H1 (cell line): ENCODE results near the gene TP53BP2.

Experiments used
- CEBPB ChIP-seq: IDR thresholded peaks from 2 replicates; pipeline ENCODE4 v1.6.1; 2012; ENCODE audit warnings: low read depth, low read length
- CTCF ChIP-seq, 3 experiments: IDR thresholded peaks; 1 replicate in 2 of 3; 2 replicates in 1 of 3; pipeline versions ENCODE4 v1.5.1 to v1.6.1; 2011; ENCODE audit warnings: low read length in 3 of 3, mild to moderate bottlenecking in 3 of 3, inconsistent platforms in 2 of 3, low read depth in 1 of 3, moderate library complexity in 1 of 3; ENCODE audit not compliant: insufficient read depth in 1 of 3; ENCODE audit errors: control extremely low read depth in 1 of 3
- EZH2 ChIP-seq: fragments of 200-600 bp; sonication (generic); IDR thresholded peaks from 2 replicates; pipeline ENCODE4 v1.7.1; 2012; ENCODE audit warnings: low read depth, mild to moderate bottlenecking, moderate library complexity, low read length, inconsistent platforms; ENCODE audit not compliant: severe bottlenecking
- GABPA ChIP-seq: IDR thresholded peaks from 2 replicates; pipeline ENCODE4 v1.6.1; 2011; ENCODE audit warnings: mild to moderate bottlenecking, low read length, moderate library complexity, borderline replicate concordance; ENCODE audit not compliant: insufficient read depth
- JUND ChIP-seq: IDR thresholded peaks from 2 replicates; pipeline ENCODE4 v1.6.1; 2011; ENCODE audit warnings: mild to moderate bottlenecking, improper control_type of control experiment, low read length
- MAX ChIP-seq: IDR thresholded peaks from 2 replicates; pipeline ENCODE4 v1.6.1; 2012; ENCODE audit warnings: inconsistent platforms
- POLR2AphosphoS5 ChIP-seq: IDR thresholded peaks from 2 replicates; pipeline ENCODE4 v1.6.1; 2011; ENCODE audit warnings: low read depth, low read length
- RFX5 ChIP-seq: IDR thresholded peaks from 2 replicates; pipeline ENCODE4 v1.6.1; 2011; ENCODE audit warnings: low read depth, low read length, improper control_type of control experiment, borderline replicate concordance
- SP1 ChIP-seq: IDR thresholded peaks from 2 replicates; pipeline ENCODE4 v1.6.1; 2011; ENCODE audit warnings: low read depth, low read length
- SP2 ChIP-seq: IDR thresholded peaks from 2 replicates; pipeline ENCODE4 v1.6.1; 2012; ENCODE audit warnings: mild to moderate bottlenecking, low read length, inconsistent platforms
- YY1 ChIP-seq: IDR thresholded peaks from 2 replicates; pipeline ENCODE4 v1.6.1; 2011; ENCODE audit warnings: low read depth, mild to moderate bottlenecking, low read length

- TF ChIP-seq CTCF (IDR thresholded peaks at IDR 0.05; ENCODE audit: control extremely low read depth in 1 of 3, insufficient read depth in 1 of 3, low read depth in 1 of 3, low read length in 3 of 3) (no peak), CEBPB (no peak), RFX5 (no peak), POLR2AphosphoS5 (no peak; the same call in 1 of the 2 replicates), JUND (no peak), GABPA (no peak), SP2 (no peak), SP1 (no peak), EZH2 (no peak), MAX (no peak), YY1 (no peak)
Observed at GRCh38 chr1:223770621-223771315, 75.0 kb downstream of the TP53BP2 start.
